HCT116 (cell line): Measurements from ENCODE around the gene MRS2. TPM values are rescaled to one million over a fixed set of nuclear protein-coding genes. Genes with fewer than 3 reads are reported as not detected.

Experiments
- ATAC-seq: fragments of 200-7000 bp; cut with Tn5 transposase; 2 replicates; pipeline ENCODE4 v1.9.1; 2020; ENCODE audit warnings: mild to moderate bottlenecking, moderate library complexity
- BruUV-seq: library from RNA; stranded (reverse); fragments of 400-500 nt; replicated peaks from 2 replicates; lab custom pipeline; 2021; lab: Mats Ljungman, UMichigan
- CTCF ChIA-PET: fragments of 300-600 bp; sonication (Branson Sonifier 250); formaldehyde crosslinking; loops from one replicate; lab custom pipeline; 2021; ENCODE audit warnings: antibody characterized with exemption; lab: Charles Lee
- POLR2A ChIA-PET: fragments of 300-600, 350-600 bp; sonication (Branson Sonifier 250); formaldehyde crosslinking; loops from one replicate; lab custom pipeline; 2021; ENCODE audit warnings: antibody characterized with exemption; lab: Charles Lee
- RAD21 ChIA-PET, 2 experiments: fragments of 300-600 bp; sonication (Branson Sonifier 250); formaldehyde crosslinking; loops; one replicate each; lab custom pipeline; 2023; ENCODE audit warnings: low total read pairs in 2 of 2; ENCODE audit not compliant: uncharacterized antibody in 2 of 2, unreplicated experiment in 2 of 2, low non-redundant PET in 1 of 2; lab: Charles Lee
- DNase-seq: peaks from one replicate; pipeline ENCODE4 v3.0.0-alpha.2; 2010; ENCODE audit warnings: low read depth, low spot score
- H2AFZ ChIP-seq: fragments of 200-600 bp; shearing (Covaris generic), sonication (generic); 2 replicates; pipeline ENCODE4 v1.6.1; 2017; ENCODE audit warnings: low read depth, mixed run types, mixed read lengths, antibody characterized with exemption, low read length; ENCODE audit not compliant: poor library complexity, severe bottlenecking
- H3K27ac ChIP-seq: 2 replicates; pipeline ENCODE4 v1.5.1; 2012; ENCODE audit warnings: low read depth, low read length
- H3K27me3 ChIP-seq: fragments of 200-600 bp; sonication (generic); 2 replicates; pipeline ENCODE4 v1.6.1; 2016; ENCODE audit warnings: mixed run types, low read length, mixed read lengths; ENCODE audit not compliant: insufficient read depth
- H3K36me3 ChIP-seq, 2 experiments: fragments of 200-500 bp in 1 of 2; fragments of 200-600 bp in 1 of 2; sonication (Bioruptor generic) in 1 of 2; sonication (generic) in 1 of 2; 2 replicates each; pipeline versions ENCODE4 v1.5.1 to v1.6.1; 2014 to 2016; ENCODE audit warnings: low read length in 2 of 2, inconsistent platforms in 1 of 2, mixed read lengths in 1 of 2, mixed run types in 1 of 2; ENCODE audit not compliant: insufficient read depth in 2 of 2, control insufficient read depth in 1 of 2
- H3K4me1 ChIP-seq, 2 experiments: fragments of 200-600 bp in 1 of 2; sonication (generic) in 1 of 2; 2 replicates each; pipeline versions ENCODE4 v1.5.1 to v1.6.1; 2012 to 2017; ENCODE audit warnings: low read length in 2 of 2, inconsistent platforms in 1 of 2, mild to moderate bottlenecking in 1 of 2, mixed read lengths in 1 of 2, mixed run types in 1 of 2, moderate library complexity in 1 of 2; ENCODE audit not compliant: insufficient read depth in 2 of 2, control insufficient read depth in 1 of 2
- H3K4me2 ChIP-seq: fragments of 200-600 bp; sonication (generic); 2 replicates; pipeline ENCODE4 v1.6.1; 2017; ENCODE audit warnings: mixed run types, low read length, mixed read lengths
- H3K4me3 ChIP-seq, 2 experiments: fragments of 200-600 bp in 1 of 2; sonication (generic) in 1 of 2; replicated peaks in 1 of 2; 2 replicates each; pipeline ENCODE4 v1.5.1; 2011 to 2016; ENCODE audit warnings: low read length in 2 of 2, control low read depth in 1 of 2, low read depth in 1 of 2, mild to moderate bottlenecking in 1 of 2, mixed read lengths in 1 of 2, mixed run types in 1 of 2
- H3K79me2 ChIP-seq: fragments of 200-600 bp; sonication (generic); 2 replicates; pipeline ENCODE4 v1.6.1; 2017; ENCODE audit warnings: mild to moderate bottlenecking, mixed run types, low read length, moderate library complexity, mixed read lengths; ENCODE audit not compliant: insufficient read depth
- H3K9ac ChIP-seq: fragments of 200-600 bp; sonication (generic); 2 replicates; pipeline ENCODE4 v1.6.1; 2016; ENCODE audit warnings: low read length, mixed read lengths
- H3K9me2 ChIP-seq: fragments of 200-600 bp; sonication (generic), shearing (Covaris generic); 2 replicates; pipeline ENCODE4 v1.6.1; 2017; ENCODE audit warnings: mixed run types, mild to moderate bottlenecking, moderate library complexity; ENCODE audit not compliant: insufficient read depth
- H3K9me3 ChIP-seq, 2 experiments: fragments of 200-500 bp in 1 of 2; fragments of 200-600 bp in 1 of 2; sonication (Bioruptor generic) in 1 of 2; sonication (generic) in 1 of 2; 2 replicates each; pipeline ENCODE4 v1.6.1; 2014 to 2017; ENCODE audit warnings: low read length in 2 of 2, mixed read lengths in 2 of 2, inconsistent platforms in 1 of 2, low read depth in 1 of 2, mild to moderate bottlenecking in 1 of 2, mixed run types in 1 of 2, moderate library complexity in 1 of 2; ENCODE audit not compliant: control insufficient read depth in 1 of 2, insufficient read depth in 1 of 2
- H4K20me1 ChIP-seq: fragments of 200-600 bp; sonication (generic), shearing (Covaris generic); 2 replicates; pipeline ENCODE4 v1.6.1; 2017; ENCODE audit warnings: mixed run types, mild to moderate bottlenecking, moderate library complexity; ENCODE audit not compliant: insufficient read depth
- ATF3 ChIP-seq: IDR thresholded peaks from 2 replicates; pipeline ENCODE4 v1.6.1; 2012
- CTCF ChIP-seq, 3 experiments: fragments of 200-600 bp in 1 of 3; sonication (generic) in 1 of 3; IDR thresholded peaks in 2 of 3; conservative IDR thresholded peaks in 1 of 3; 2 replicates each; pipeline ENCODE4 v1.5.1; 2012 to 2017; ENCODE audit warnings: low read depth in 2 of 3, low read length in 2 of 3, antibody characterized with exemption in 1 of 3, borderline replicate concordance in 1 of 3, control low read depth in 1 of 3, mild to moderate bottlenecking in 1 of 3, mixed read lengths in 1 of 3, mixed run types in 1 of 3, moderate library complexity in 1 of 3; ENCODE audit not compliant: insufficient read depth in 1 of 3
- EZH2phosphoT487 ChIP-seq: fragments of 200-600 bp; IDR thresholded peaks from 2 replicates; pipeline ENCODE4 v1.6.1; 2018; ENCODE audit warnings: antibody characterized with exemption, borderline replicate concordance
- POLR2A ChIP-seq: IDR thresholded peaks from 2 replicates; pipeline ENCODE4 v1.7.0; 2011; ENCODE audit warnings: borderline replicate concordance; ENCODE audit not compliant: insufficient read depth, insufficient read length; ENCODE audit errors: extremely low read depth
- SP1 ChIP-seq: IDR thresholded peaks from 2 replicates; pipeline ENCODE4 v1.6.1; 2012; ENCODE audit warnings: low read depth
- SRF ChIP-seq: IDR thresholded peaks from 2 replicates; pipeline ENCODE4 v1.6.1; 2012; ENCODE audit warnings: low read depth
- intact Hi-C: fragments of 100-400 bp; cut with micrococcal nuclease; formaldehyde crosslinking; loops from 2 replicates; pipeline ENCODE4 v1.10.0; 2022
- total RNA-seq: library from RNA; stranded (reverse); gene quantifications from one replicate; pipeline ENCODE4 v1.2.1, GENCODE V29; 2021; ENCODE audit not compliant: unreplicated experiment

MRS2 gene
- total RNA-seq, 1 experiment from 2014 or later, result 39.9 TPM

DNA sequence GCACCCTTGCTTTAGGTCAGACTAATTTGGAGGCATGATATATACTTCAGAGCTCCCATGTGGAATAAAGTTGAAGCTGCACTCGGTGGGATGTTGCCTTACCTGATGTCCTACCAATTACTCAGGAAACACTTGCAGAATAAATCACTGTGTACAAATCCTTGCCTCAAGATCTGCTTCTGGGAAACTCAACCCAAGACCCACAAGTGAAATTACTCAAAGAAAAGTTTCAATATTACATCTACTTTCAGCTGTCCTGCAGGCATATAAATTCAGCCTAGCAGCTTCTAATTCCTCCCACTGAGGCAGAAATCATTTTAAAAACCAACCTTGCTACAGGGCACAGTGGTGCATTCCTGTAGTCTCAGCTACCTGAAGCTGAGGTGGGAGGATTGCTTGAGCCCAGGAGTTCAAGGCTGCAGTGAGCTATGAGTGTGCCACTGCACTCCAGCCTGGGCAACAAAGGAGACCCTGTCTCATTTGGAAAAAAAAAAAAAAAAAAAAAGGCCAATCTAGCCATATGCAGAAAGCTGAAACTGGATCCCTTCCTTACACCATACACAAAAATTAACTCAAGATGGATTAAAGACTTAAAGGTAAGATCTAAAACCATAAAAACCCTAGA is 24.2 kb upstream of the MRS2 start:
- Histone ChIP-seq H3K4me1 (no peaks in the 10 kb centered on the region), H3K9me3 (no peaks in the 10 kb centered on the region), H3K9ac (no peak overlapping the region), H3K4me3 (no peak overlapping the region), H2AFZ (no peak overlapping the region), H3K9me2 (no peaks in the 10 kb centered on the region), H3K79me2 (no peaks in the 10 kb centered on the region), H3K36me3 (no peaks in the 10 kb centered on the region), H3K27me3 (no peaks in the 10 kb centered on the region)
- ChIA-PET RAD21 (no interaction called here), CTCF (no interaction called here)
- DNase-seq (no peak), ATAC-seq (no peak)
- intact Hi-C loops, result no loop called here
- TF ChIP-seq SP1 (no peak), ATF3 (no peak), CTCF (IDR thresholded peaks at IDR 0.05 in 2 of 3, conservative IDR thresholded peaks at IDR 0.05 in 1 of 3; ENCODE audit: borderline replicate concordance in 1 of 3, insufficient read depth in 1 of 3, low read depth in 2 of 3, low read length in 2 of 3) (no peak), POLR2A (no peak), SRF (no peak), EZH2phosphoT487 (no peak)
- TF ChIP-seq, all 23 proteins: peak for 0
- POLR2A ChIA-PET, result no interaction called here
- Histone ChIP-seq H4K20me1 (no peaks in the 10 kb centered on the region), H3K4me2 (no peak overlapping the region), H3K27ac (no peak overlapping the region)
- BruUV-seq, result no TSS peak
